GM12873 (cell line): ENCODE results near the gene LRRC45.

Experiments used
- CTCF ChIP-seq: IDR thresholded peaks from 2 replicates; pipeline ENCODE4 v1.5.1; 2012; ENCODE audit warnings: low read depth, mild to moderate bottlenecking, moderate library complexity, low read length, control low read depth; ENCODE audit not compliant: insufficient read depth; ENCODE audit errors: missing control alignments

LRRC45 gene

GRCh38 chr17:82080048-82080788 lies 57.1 kb downstream of the LRRC45 start:
- no peak for TF ChIP-seq CTCF
